ENCODE data around the gene USP13.

DNA sequence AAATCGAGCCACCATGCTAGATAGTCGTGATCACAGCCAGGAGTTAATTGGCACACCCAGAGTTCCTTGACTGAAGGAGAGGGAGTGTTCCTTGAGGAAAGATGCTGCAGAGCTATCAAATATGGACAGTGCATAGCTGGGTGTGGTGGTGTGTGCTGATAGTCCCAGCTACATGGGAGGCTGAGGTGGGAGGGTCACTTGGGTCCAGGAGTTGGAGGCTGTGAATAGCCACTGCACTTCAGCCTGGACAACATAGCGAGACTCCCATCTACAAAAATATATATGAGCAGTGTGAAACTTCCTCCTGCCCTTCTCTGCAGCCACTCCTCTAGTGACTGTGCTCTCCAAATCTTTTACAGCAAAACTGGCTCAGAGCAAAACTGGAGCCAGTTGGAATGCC is 10.0 kb upstream of the USP13 start:
- TF ChIP-seq CTCF (IDR thresholded peaks at IDR 0.05; ENCODE audit: extremely low read depth in 1 of 2, insufficient read depth in 1 of 2, low read depth in 1 of 2, low read length in 2 of 2) (no peak), POLR2A (IDR thresholded peaks at IDR 0.05; ENCODE audit: low read depth, low read length) (no peak), JUN (IDR thresholded peaks at IDR 0.05; ENCODE audit: borderline replicate concordance, insufficient read depth, insufficient read length, low read depth) (no peak), EZH2 (IDR thresholded peaks at IDR 0.05; ENCODE audit: borderline replicate concordance, low read depth, low read length, severe bottlenecking) (no peak), POLR2AphosphoS5 (IDR thresholded peaks at IDR 0.05; ENCODE audit: insufficient read depth, low read depth, low read length) (no peak), MYC (IDR thresholded peaks at IDR 0.05; ENCODE audit: low read depth, low read length) (no peak)
- TF ChIP-seq, protein P1, sequence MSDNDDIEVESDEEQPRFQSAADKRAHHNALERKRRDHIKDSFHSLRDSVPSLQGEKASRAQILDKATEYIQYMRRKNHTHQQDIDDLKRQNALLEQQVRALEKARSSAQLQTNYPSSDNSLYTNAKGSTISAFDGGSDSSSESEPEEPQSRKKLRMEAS (IDR thresholded peaks at IDR 0.05; ENCODE audit: insufficient read depth, insufficient read length), result no peak

All from endothelial cell of umbilical vein (primary cell).